HG03108 (cell line): ENCODE measurements around the gene CEP57L1.

ENCODE experiments used
- ATAC-seq: cut with Tn5 transposase; IDR thresholded peaks from one replicate; pipeline ENCODE4 v1.9.1; 2021; ENCODE audit warnings: moderate library complexity; ENCODE audit not compliant: unreplicated experiment

CEP57L1 gene

DNA sequence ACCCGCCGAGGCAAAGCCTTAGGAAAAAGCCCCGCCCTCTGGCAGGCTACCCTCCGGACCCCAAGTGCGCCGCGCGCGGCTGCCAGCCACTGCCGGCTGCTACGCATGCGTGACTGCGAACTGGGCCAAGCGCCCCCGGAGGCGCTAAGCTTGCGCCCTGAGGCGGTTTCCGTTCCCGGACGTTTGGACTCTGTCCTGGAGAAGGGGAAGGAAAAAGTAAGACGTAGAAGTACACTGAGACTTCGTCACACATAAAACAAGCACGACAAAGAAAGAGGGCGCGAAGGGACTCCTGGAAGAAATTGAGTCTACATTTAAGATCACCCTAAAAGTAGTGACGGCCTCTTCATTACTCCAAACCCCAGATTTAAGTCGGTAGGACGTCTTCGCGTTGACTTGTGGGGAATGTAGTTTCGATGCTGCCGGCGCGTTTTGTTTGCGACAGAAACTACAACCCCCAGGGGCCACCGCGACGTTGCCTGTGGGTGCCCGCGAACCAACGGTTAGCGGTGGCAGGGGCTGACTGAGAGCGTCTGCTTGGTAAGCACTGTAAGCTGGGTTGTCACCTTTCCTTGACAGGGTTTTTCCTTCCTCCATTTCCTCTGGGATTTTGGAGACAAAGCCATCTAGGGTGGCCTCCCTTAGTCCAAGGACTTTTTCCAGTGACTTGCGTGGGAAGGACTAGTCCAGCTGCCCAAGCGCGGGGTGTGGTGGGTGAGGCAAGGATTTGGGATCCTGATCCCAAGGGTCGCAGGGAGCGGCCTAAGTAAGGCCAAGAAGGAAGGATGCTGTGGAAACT, at the start of gene CEP57L1:
TSS of gene CEP57L1 (plus strand) at position 472 of the 799 bp plus-strand sequence. CDS start 49,715 bp downstream, outside the sequence.
- peak; percentile 77 for ATAC-seq

DNA sequence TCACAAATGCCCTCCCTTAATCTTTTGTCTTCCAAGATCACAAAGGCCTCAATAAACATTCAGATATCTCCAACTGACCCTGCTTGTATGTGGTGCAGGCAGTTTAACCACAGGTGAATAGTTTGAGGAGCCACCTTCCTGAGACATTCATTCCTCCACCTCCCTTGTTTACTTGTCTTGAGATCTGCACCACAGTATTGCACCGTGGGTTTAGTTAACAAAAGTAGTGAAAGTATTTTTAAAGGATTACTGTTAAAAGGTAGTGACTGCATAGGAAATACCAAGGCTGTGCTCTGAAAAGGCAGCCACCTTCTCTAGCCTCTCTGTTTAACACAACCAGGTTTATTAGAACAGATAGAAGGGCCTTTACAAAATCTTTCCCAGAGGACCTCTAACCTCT, 47.1 kb upstream of the CEP57L1 start:
- ATAC-seq = no peak

DNA sequence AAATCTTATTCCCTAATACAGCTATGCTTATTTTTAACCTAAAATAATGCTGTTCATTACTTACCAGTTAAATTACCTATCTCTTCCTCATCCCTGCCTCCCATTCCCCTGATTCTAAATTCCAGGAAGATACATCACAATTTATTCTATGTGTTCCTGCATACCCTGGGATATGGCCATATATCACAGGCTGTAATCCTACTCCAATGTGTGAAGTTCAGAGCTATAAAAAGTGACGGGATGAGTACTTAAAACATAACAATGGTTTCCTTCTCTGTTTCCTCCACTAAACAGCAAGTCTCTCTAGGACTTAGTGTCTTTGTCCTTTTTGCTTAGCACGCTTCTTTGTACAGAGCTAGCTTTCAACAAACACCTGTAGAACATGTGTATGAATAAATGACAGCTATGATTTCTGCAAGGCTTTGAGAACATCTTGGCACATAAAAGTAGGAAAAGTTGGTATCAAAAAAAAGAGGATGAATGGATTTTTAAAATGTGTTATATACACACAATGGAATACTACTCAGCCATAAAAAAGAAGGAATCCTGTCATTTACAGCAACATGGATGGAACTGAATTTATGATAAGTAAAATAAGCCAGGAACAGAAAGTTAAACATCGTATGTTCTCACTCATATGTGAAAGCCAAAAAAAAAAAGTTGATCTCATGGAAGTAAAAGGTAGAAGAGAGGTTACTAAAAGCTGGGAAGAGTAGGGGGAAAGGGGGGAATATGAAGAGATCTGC, 46.5 kb upstream of the CEP57L1 start:
- ATAC-seq = no peak

DNA sequence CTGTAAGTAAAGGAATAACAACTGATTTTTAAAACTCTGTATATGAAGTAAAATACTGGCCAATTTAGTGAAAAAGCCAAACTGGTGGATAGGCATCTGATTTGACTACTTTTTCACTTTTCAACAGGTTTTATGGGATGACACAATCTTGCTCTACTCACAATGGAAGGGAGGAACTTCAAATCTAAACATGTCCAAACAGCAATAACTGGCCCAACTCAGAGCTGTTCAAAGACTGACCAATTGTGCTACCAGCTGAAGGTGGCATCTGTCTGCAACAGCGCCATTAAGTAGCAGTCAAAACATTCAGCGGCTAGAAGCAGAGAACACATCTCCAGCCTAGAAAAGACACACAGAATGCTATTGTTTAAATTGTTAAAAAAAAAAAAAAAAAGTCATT, 45.3 kb upstream of the CEP57L1 start:
- no peak for ATAC-seq

DNA sequence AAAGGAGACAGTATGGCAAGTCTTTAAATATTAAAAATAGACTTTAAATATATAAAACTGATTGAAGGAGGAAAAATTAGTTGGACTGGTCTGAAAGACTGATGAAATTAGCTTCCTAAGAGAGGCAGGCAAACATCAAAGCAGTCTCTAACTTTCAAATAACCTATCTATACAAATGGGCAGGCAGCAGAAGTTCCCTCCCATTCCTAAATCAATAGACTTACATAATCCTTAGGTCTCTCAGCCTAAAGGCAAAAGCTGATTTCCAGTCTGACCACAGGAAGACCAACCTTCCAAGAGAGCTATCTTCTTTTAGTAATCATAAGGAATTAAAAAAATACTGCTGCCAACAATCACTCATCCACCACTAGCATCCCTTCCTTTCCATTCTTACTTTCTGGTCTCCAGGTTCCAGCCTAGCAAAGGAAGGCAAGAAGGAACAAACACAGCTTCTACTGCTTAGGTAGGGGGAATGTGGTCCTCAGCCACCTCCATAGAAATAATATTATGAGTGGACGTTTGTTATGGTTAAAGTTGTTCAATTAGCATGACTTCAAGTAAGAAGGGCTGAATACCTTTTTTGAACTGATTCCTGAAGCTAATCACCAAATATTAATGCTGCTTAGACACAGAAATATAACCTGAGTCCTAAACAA, 44.7 kb upstream of the CEP57L1 start:
- no peak for ATAC-seq

DNA sequence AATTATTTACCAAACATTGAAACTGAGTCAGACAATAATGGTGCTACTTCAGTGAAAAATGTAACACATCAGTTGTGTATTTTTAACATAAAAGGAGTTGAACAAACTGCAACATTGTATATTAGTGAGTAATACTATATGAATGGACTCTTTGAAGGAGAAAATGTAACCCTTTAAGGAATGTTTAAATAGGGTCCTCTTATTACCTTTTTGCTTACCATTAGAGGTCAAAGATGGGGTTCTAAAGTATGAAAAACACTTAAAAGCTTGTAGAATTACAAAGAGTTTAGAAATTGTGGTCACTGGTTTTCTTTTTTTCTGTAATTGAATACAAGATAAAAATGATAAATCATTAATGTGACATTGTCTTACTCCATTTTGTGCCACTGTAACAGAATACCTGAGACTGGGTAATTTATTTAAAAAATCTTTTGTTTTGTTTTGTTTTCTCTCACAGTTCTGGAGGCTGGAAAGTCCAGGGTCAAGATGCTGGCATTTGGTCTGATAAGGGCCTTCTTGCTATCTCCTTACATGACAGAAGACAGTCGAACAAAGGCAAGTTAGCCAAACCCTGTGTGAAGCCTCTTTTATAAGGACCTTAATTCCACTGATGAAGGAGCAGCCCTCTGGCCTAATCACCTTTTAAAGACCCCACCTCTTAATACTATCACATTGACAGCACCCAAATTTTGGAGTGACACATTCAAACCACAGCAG, 43.8 kb upstream of the CEP57L1 start:
- no peak for ATAC-seq

DNA sequence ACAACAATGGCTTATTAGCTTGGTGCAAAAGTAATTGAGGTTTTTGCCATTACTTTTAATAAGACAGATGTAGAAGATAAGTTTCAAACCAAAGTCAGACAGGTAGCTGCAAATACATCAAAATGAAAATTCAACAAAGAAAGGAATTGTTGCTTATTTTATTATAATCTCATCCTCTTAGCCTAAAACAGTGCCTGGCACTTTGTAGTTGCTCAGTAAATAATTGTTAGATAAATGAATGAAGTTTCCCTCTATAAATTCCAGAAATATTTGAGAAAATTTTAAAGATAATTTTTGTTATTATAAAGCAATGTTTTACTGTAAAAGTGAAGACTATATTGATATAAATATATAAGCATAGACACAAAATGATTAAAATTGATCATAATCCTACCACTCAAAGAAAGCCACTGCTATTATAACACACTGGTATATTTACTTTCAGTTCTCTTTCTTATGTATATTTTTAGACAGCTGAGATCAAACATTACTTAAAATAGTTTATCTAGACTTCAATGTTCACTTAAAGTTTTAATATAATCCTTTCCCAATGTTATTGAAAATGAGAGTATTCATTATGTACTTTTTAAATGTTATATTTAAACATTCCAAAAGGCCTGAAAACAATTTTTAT, 43.2 kb upstream of the CEP57L1 start:
- no peak for ATAC-seq

DNA sequence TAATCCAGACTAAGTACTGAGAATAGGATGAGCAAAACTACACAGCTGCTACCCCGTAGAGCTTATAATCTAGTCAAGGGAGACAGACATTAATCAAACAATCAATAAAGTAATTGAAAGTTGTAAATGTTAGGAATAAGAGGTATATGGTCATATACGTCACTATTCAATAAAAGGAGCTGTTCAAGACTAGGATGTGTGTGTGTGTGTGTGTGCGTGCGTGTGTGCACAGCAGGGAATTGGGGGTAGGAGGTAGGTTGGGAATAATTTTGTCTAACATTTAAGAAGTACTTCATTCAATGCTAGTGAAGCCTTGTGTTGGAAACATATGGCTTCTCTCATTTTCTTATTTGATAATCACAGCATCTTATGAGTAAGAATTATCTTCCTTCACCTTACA, 42.5 kb upstream of the CEP57L1 start:
- ATAC-seq = no peak

DNA sequence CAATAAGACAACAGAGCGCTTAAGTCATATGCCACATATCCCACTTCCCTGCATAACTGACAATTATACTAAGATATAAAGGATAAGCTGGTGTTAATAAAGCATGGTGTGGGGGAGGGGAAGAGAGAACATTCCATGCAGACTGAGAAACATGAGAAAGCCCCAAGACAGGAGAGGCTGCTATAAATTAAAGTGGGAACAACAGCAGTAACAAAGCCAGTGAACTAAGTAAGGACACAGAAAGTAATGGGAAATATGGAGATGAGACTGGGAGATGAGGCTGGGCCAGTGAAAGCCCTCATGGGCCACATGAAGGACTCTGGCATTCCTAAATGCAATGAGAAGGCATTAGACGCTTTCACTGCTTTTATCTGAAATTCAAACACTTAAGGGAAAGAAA, 42.0 kb upstream of the CEP57L1 start:
- ATAC-seq = no peak

DNA sequence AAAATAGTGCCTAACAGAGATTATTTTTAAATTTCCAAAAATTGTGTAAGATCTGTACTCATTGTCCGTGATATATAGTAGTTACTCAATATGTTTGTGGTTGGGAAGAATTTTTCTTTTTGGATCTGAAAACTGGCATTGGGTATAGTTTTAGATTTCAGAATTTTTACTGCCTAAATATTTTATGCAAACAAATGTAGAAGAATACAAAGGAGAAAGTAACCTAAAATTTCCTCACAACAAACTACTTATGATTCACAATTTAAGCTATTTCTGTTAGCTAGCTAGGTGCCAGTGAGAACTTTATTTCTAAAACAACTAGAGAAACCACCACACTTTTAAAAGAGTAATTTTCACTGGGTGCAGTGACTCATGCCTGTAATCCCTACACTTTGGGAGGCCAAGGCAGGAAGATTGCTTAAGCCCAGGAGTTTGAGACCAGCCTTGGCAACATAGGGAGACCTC, 39.5 kb upstream of the CEP57L1 start:
- ATAC-seq = no peak

DNA sequence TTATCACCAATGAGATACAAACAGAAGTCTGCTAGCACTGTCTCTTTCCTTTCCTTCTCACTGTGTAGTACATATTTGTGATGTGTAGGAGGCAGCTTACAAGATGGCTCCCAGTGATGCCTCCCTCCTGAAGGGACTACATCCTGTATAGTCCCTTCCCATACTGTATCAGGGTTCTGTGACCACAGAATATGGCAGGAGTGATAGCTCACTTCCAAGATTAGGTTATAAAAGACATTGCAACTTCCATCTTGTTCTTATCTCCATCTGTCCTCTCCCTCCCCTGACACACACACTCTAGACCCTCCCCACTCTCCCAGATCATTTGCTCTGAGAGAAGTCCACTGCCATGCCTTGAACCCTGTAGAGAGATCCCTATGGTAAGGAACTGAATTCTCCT, 38.6 kb upstream of the CEP57L1 start:
- ATAC-seq = no peak

DNA sequence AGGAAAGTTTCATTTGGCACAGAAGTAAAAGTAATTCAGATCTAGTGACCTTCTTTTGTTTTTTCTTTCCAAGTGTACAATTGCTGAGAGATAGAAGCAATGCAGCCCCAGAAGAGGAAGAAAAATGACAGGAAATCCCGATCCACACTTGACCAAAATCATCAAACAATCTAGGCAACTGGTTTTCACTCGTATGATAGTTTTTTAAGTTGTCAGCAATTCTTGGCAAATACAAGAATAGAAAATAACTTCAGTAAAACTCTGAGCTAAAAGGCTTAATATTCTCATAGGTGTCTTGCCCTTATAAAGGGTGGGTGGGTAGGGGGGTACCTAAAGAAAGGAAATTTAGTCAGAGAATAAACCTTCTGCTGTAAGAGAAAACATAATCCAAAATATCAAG, 36.7 kb upstream of the CEP57L1 start:
- no peak for ATAC-seq

DNA sequence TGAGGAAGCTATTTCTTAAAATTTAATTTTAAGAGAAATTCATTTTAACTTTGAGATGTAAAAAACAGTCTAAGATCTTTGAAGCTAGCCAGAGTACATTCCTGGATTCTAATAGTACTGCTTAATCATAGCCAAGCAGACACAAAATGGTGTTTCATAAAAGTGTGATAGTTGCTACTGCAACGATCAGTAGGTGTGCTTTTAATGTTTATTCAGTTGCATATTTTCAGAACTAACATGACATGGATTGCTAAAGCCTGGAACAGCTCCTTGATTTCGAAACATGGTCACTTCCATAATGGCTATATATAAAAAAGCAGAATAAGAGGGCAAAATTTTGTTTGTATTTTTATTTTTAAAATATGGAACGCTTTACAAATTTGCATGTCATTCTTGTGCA, 36.2 kb upstream of the CEP57L1 start:
- ATAC-seq = no peak

DNA sequence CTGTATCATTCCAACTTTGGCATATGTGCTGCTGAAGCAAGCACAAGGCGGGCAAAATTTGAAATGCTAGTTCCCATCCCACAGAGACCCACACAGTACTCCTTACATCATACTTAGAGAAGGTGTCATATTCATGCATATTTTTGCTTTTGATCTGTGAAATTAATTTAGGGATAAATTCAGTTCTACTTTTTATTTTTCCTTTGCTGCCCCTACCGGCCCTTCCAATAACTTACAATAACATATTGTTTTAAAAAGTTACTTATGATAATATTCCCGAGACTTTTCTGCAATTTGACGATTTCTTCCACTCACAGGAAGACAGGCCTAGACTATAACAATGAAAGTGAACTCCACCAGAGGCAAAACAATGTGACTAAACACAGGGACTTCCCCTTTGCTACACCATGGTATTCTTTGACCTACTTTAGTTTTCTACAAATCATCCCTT, 35.7 kb upstream of the CEP57L1 start:
- ATAC-seq = no peak

DNA sequence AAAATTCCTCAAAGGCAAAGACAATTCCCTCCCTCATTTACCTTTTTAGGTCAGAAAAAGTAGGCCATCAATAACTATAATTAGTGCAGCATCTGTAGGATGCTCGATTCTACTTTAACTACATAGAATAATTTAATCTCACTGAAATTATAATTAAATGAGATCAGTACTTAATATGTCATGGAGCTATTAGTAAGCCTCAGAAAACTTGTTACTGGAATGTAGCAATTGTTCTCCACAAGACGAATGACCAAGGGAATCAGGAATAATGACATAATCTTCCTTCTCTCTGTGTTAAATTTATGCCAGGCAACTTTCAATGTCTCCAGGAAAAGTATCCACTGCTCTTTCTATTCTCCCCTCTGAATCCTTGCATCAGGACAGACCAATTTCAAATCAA, 34.7 kb upstream of the CEP57L1 start:
- ATAC-seq = no peak

DNA sequence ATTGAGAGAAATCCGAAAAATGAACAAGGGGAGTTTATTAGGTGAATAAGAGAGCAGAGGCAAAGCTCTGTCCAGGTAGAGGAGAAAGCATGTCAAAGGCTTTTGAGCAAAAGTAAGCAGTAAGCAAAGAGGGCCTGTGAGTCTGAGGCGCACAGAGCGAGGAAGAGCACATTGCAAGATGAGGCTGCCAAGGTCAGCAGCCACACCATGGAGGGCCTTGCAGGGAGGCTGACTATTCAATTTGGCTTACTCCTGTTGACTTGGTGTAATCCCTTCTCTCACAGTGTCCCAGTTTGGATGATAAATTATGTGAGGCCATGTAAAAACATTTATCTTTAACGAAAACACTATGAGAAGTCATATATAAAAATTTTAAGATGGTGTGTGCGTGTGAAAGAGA, 33.1 kb upstream of the CEP57L1 start:
- ATAC-seq = no peak

DNA sequence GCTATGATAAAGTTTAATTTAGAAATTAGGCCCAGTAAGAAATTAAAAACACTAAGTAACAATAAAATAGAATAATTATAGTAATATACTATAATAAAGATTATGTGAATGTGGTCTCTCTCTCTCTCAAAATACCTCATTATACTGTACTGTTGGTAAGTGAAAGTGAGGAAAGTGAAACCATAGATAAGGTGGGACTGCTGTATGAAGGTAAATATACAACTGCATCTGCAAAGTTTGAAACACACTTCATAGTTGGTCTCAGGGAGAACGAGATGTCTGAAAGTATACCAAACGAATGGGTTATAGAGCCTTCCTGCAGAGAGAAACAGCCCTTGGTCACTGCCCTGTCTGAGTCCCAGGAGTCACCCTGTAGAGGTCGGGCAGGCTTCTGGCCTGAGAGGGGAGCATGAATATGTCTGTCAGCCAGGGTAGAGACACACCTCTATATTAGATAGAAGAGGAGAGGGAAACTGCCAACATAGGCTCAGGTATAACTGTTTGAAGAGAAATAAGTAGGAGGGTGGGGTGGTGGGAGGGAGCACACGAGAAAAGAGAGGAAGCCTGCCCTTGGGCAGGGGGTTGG, 32.4 kb upstream of the CEP57L1 start:
- no peak for ATAC-seq

DNA sequence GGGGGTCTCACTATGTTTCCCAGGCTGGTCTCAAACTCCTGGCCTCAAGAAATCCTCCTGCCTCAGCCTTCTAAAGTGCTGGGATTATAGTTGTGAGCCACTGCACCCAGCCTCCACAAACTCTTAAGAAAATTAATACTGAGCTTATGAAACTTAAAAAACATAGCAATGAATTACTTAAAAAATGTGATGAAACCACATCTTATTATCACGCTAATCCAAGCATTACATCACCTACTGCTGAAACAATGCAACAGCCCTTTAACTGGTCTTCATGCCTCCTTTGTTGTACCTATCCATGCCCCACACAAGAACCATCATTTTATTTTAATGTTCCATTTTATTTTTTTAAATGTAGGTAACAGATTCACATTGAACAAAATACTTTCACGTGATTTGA, 25.6 kb upstream of the CEP57L1 start:
- ATAC-seq = no peak

DNA sequence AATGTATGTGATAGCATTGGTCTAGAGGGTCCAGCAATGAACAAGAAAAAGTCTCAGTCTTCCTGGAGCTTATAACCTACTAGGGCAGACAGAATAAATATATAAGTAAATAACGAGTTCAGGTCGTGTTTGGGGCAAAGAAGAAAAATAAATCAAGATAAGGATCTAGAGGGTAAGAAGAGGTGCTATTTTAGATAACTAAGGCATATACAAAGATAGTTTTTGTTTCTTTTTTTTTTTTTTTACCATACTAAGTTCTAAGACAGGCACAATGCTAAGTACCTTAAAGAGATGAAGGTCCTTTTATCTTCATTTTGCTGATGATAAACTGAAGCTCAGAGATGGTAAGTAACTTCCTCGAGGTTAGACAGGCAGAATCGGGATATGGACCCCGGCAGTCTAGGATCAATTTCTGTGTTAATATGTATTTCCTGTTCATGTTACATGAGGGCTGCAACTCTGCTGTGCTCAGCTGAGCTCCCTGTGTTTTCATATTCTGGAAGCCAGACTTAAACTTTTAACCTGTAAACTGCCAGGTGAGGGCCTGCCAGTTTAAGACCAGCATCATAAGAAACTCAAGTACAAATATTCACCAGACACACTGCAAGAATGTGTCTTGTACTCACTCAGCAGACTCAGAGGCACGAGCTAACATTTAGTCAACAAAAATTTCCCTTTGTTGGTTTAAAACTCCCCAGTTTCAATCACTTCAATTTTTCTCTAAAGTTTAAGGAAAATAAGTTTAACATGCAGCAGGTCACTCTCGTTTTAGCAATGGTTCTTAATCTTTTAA, 24.0 kb upstream of the CEP57L1 start:
- ATAC-seq = no peak
